Mesenchymal stem cell (in vitro differentiated cells and primary cell): ENCODE results near the gene AQP2.

ENCODE experiments used
- DNase-seq: peaks from one replicate; pipeline ENCODE4 v3.0.0-alpha.2; 2013
- H2AFZ ChIP-seq: one replicate; pipeline ENCODE4 v1.6.1; 2013; ENCODE audit warnings: low read depth, mild to moderate bottlenecking, control low read depth, inconsistent platforms, low read length, moderate library complexity
- H2AK5ac ChIP-seq: 2 replicates; pipeline ENCODE4 v1.6.1; 2013; ENCODE audit warnings: low read length, moderate library complexity, mild to moderate bottlenecking, inconsistent platforms; ENCODE audit not compliant: severe bottlenecking
- H2BK120ac ChIP-seq: one replicate; pipeline ENCODE4 v1.6.1; 2013; ENCODE audit warnings: low read depth, mild to moderate bottlenecking, inconsistent platforms, low read length, moderate library complexity
- H2BK12ac ChIP-seq, 2 experiments: one replicate each; pipeline ENCODE4 v1.6.1; 2013; ENCODE audit warnings: inconsistent platforms in 2 of 2, low read length in 2 of 2, mild to moderate bottlenecking in 2 of 2, moderate library complexity in 2 of 2, control low read depth in 1 of 2
- H2BK15ac ChIP-seq: one replicate; pipeline ENCODE4 v1.6.1; 2013; ENCODE audit warnings: mild to moderate bottlenecking, low read depth, inconsistent platforms; ENCODE audit not compliant: poor library complexity, severe bottlenecking
- H2BK5ac ChIP-seq: 2 replicates; pipeline ENCODE4 v1.6.1; 2013; ENCODE audit warnings: low read depth, mild to moderate bottlenecking, low read length, control low read depth, inconsistent platforms; ENCODE audit not compliant: poor library complexity, severe bottlenecking
- H3K14ac ChIP-seq, 2 experiments: one replicate each; pipeline ENCODE4 v1.6.1; 2013; ENCODE audit warnings: inconsistent platforms in 2 of 2, low read length in 2 of 2, control low read depth in 1 of 2, mild to moderate bottlenecking in 1 of 2, moderate library complexity in 1 of 2
- H3K18ac ChIP-seq, 2 experiments: one replicate each; pipeline ENCODE4 v1.6.1; 2013; ENCODE audit warnings: inconsistent platforms in 2 of 2, low read length in 2 of 2, control low read depth in 1 of 2, low read depth in 1 of 2, mild to moderate bottlenecking in 1 of 2
- H3K23ac ChIP-seq, 2 experiments: one replicate each; pipeline ENCODE4 v1.6.1; 2013; ENCODE audit warnings: inconsistent platforms in 2 of 2, low read length in 2 of 2, mild to moderate bottlenecking in 2 of 2, moderate library complexity in 2 of 2, control low read depth in 1 of 2
- H3K27ac ChIP-seq: 2 replicates; pipeline ENCODE4 v1.5.1; 2013; ENCODE audit warnings: mild to moderate bottlenecking, moderate library complexity, low read length, control low read depth, inconsistent platforms; ENCODE audit not compliant: poor library complexity, severe bottlenecking
- H3K27me3 ChIP-seq, 2 experiments: 2 replicates each; pipeline versions ENCODE4 v1.6.1 to v1.7.0; 2013; ENCODE audit warnings: low read length in 2 of 2, mild to moderate bottlenecking in 2 of 2, moderate library complexity in 2 of 2, control low read depth in 1 of 2, inconsistent platforms in 1 of 2; ENCODE audit not compliant: control insufficient read depth in 1 of 2, insufficient read depth in 1 of 2
- H3K36me3 ChIP-seq, 2 experiments: 2 replicates each; pipeline versions ENCODE4 v1.6.1 to v1.7.0; 2013; ENCODE audit warnings: low read length in 2 of 2, control low read depth in 1 of 2, inconsistent platforms in 1 of 2, low read depth in 1 of 2, mild to moderate bottlenecking in 1 of 2; ENCODE audit not compliant: insufficient read depth in 2 of 2, control insufficient read depth in 1 of 2
- H3K4ac ChIP-seq, 2 experiments: one replicate each; pipeline ENCODE4 v1.6.1; 2013; ENCODE audit warnings: inconsistent platforms in 2 of 2, low read length in 2 of 2, mild to moderate bottlenecking in 2 of 2, moderate library complexity in 2 of 2, control low read depth in 1 of 2, low read depth in 1 of 2
- H3K4me1 ChIP-seq: 2 replicates; pipeline ENCODE4 v1.6.1; 2013; ENCODE audit warnings: low read depth, low read length, control low read depth; ENCODE audit not compliant: control insufficient read depth, insufficient read depth
- H3K4me2 ChIP-seq: 2 replicates; pipeline ENCODE4 v1.6.1; 2013; ENCODE audit warnings: low read length, mild to moderate bottlenecking, inconsistent platforms; ENCODE audit not compliant: poor library complexity, severe bottlenecking
- H3K4me3 ChIP-seq, 2 experiments: 2 replicates each; pipeline versions ENCODE4 v1.5.1 to v1.7.0; 2013; ENCODE audit warnings: low read length in 2 of 2, mild to moderate bottlenecking in 2 of 2, control low read depth in 1 of 2, low read depth in 1 of 2; ENCODE audit not compliant: insufficient read depth in 1 of 2
- H3K79me1 ChIP-seq: replicated peaks from 2 replicates; pipeline ENCODE4 v1.6.1; 2013; ENCODE audit warnings: mild to moderate bottlenecking, control low read depth, low read length, inconsistent platforms; ENCODE audit not compliant: poor library complexity, severe bottlenecking
- H3K9ac ChIP-seq: 2 replicates; pipeline ENCODE4 v1.7.0; 2013; ENCODE audit warnings: mild to moderate bottlenecking, low read length, moderate library complexity
- H3K9me3 ChIP-seq: 2 replicates; pipeline ENCODE4 v1.7.0; 2013; ENCODE audit warnings: mild to moderate bottlenecking, low read length; ENCODE audit not compliant: control insufficient read depth
- H4K8ac ChIP-seq: one replicate; pipeline ENCODE4 v1.6.1; 2013; ENCODE audit warnings: inconsistent platforms, mild to moderate bottlenecking, low read length, moderate library complexity
- H4K91ac ChIP-seq: one replicate; pipeline ENCODE4 v1.6.1; 2013; ENCODE audit warnings: mild to moderate bottlenecking, low read length, inconsistent platforms
- WGBS: methylation state at CpG from one replicate; pipeline ENCODE4 v1.1.7; 2013; ENCODE audit warnings: mixed read lengths; 5-methylcytosine and 5-hydroxymethylcytosine counted together

The AQP2 gene

DNA sequence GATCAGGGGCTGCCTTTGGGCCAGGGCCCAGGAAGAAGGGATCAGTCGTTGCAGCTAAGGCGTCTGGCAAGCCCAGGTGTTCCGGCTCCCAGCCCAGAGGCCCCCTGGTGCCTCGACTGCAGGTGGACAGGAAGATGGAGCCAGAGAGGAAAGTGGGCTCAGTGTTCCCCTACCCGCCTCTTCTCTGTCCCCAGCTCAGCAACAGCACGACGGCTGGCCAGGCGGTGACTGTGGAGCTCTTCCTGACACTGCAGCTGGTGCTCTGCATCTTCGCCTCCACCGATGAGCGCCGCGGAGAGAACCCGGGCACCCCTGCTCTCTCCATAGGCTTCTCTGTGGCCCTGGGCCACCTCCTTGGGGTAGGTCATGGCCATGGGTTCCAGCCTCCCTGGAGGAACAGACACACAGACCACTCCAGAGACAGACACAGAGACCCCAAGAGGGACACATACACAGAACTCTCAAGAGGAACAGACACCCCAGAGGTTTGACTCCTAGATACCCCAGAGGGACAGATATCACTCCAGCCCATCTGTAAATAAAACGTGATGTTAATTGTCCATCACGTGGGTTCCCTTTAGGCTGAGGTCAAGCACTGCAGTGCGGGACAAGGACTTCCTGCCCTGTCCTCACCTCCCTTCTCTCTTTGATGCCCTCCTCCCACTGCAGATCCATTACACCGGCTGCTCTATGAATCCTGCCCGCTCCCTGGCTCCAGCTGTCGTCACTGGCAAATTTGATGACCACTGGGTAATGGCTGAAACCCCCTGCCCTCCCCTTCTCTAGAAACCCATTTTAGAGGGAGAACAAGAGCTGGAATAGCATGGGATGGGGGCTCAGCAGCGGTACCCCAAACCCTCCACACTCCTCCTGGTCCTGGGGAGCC is 3.7 kb downstream of the AQP2 start:
- WGBS: 83% methylated on average over 21 of the region's 21 CpGs

DNA sequence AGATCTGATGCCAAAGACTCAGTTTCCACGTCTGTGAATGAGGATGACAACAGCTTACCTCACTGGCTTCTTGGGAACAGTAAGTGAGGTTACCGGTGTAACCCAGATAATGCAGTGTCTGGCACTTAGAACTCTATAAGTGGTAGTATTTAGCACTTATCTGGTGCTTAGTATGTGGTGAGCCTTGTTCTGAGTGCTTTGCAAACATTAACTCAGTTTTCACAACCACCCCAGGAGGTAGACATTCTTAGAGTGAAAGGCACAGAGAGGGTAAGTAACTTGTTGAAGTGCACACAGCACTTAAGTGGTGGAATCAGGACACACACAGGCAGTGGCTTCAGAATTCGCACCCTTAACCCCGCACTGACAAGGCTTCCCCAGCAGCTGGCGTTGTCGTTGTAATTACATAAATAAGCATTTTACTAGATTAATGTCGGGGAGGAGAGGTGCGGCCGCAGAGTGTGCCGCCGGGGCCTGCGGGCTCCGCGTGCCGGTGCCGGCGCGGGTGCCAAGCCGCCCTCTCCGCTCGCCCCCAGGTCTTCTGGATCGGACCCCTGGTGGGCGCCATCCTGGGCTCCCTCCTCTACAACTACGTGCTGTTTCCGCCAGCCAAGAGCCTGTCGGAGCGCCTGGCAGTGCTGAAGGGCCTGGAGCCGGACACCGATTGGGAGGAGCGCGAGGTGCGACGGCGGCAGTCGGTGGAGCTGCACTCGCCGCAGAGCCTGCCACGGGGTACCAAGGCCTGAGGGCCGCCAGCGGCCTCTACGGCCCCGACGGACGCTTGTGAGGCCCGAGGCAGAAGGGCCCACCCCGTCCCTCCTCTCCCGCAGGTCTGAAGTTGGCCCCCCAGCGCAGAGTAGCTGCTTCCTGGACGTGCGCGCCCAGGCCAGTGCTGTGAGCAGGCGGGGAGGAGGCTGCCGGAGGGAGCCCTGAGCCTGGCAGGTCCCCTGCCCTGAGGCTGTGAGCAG is 4.6 kb downstream of the AQP2 start:
- Histone ChIP-seq H3K14ac (no peak overlapping the region), H3K9me3 (no peaks in the 10 kb centered on the region), H2BK12ac (no peak overlapping the region), H3K4me2 (no peak overlapping the region), H3K79me1 (no peaks in the 10 kb centered on the region), H3K18ac (no peak overlapping the region), H3K4ac (no peak overlapping the region), H4K91ac (no peak overlapping the region), H3K27ac (no peak overlapping the region), H2BK120ac (no peak overlapping the region), H3K36me3 (no peaks in the 10 kb centered on the region), H3K23ac (no peak overlapping the region), H3K9ac (no peak overlapping the region), H3K4me3 (no peak overlapping the region), H3K27me3 (peaks cover 88 to 94% of the 10 kb centered on the region in 2 experiments), H4K8ac (no peak overlapping the region), H2AK5ac (no peak overlapping the region), H2BK15ac (no peak overlapping the region), H2BK5ac (no peak overlapping the region), H3K4me1 (peaks cover 9% of the 10 kb centered on the region), H2AFZ (no peak overlapping the region)
- DNase-seq: no peak
- 45% methylated on average over 53 of the region's 53 CpGs for WGBS

More for the DNA sequence above, 3.7 kb downstream of the AQP2 start:
- H3K4me2 ChIP-seq: no peak overlapping the region
- H2BK5ac ChIP-seq: no peak overlapping the region
- no peak overlapping the region for H2BK120ac ChIP-seq
- H3K4me3 ChIP-seq: no peak overlapping the region
- no peak for DNase-seq
- H2AFZ ChIP-seq: no peak overlapping the region
- no peaks in the 10 kb centered on the region for H3K9me3 ChIP-seq
- H3K27me3 ChIP-seq: peaks cover 86 to 87% of the 10 kb centered on the region in 2 experiments
- no peak overlapping the region for H4K8ac ChIP-seq
- no peak overlapping the region for H3K23ac ChIP-seq
- no peak overlapping the region for H3K9ac ChIP-seq
- H4K91ac ChIP-seq: no peak overlapping the region
- no peak overlapping the region for H3K27ac ChIP-seq
- no peak overlapping the region for H3K18ac ChIP-seq
- H3K79me1 ChIP-seq: no peaks in the 10 kb centered on the region
- H2BK15ac ChIP-seq: peak overlapping the region; percentile 9
- no peak overlapping the region for H3K4ac ChIP-seq
- H3K36me3 ChIP-seq: no peaks in the 10 kb centered on the region
- H3K4me1 ChIP-seq: peaks cover 2% of the 10 kb centered on the region
- H3K14ac ChIP-seq: no peak overlapping the region
- H2AK5ac ChIP-seq: no peak overlapping the region
- no peak overlapping the region for H2BK12ac ChIP-seq

DNA sequence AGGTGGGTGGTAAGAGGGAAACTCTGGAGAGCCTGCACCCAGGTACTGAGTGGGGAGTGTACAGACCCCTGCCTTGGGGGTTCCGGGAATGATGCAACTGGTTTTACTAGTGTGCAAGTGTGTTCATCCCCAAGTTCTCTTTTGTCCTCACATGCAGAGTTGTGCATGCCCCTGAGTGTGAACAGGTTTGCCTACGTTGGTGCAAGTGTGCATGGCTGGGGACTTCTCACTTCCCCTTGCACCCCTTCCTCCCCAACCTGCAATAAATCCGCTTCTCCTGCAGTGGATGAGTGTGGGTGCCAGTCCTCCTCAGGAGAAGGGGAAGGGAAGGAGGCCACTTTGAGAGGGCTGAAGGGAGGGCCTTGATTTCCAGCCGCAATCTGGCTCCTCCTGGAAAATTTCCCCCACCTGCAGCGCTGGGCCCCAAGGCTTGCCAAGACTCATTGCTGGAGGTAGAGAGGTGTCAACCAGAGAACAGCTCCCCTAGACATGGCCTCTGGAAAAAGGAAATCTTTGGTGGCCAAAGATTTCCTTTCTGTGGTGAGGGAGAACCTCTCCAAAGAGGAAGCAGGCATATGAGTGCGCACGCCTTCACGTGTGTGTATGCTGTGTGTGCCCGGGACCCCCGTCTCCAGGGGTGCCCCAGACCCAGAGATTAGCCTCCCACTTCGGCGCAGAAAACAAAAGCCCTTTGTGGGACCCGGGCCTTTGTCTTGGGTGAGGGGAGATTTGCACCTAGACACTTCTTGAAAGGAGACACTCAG is 5.5 kb downstream of the AQP2 start:
- Histone ChIP-seq H3K18ac (no peak overlapping the region), H3K9me3 (no peaks in the 10 kb centered on the region), H4K91ac (no peak overlapping the region), H2AK5ac (no peak overlapping the region), H3K4ac (no peak overlapping the region), H2BK15ac (no peak overlapping the region), H3K27me3 (peaks cover 95 to 98% of the 10 kb centered on the region in 2 experiments), H3K23ac (no peak overlapping the region), H3K9ac (no peak overlapping the region), H3K36me3 (no peaks in the 10 kb centered on the region), H3K4me2 (no peak overlapping the region), H3K79me1 (no peaks in the 10 kb centered on the region), H3K4me3 (no peak overlapping the region), H3K4me1 (peaks cover 14% of the 10 kb centered on the region), H2BK12ac (no peak overlapping the region), H2BK5ac (no peak overlapping the region), H3K14ac (no peak overlapping the region), H2BK120ac (no peak overlapping the region), H3K27ac (no peak overlapping the region), H4K8ac (no peak overlapping the region), H2AFZ (no peak overlapping the region)
- 85% methylated on average over 12 of the region's 13 CpGs for WGBS
- DNase-seq: no peak
